Brain pericyte (primary cell): ENCODE results near the gene GNG14.
"Not testable (repeated sequence)": the region's sequence is repeated elsewhere in the genome, so short reads cannot be mapped to it uniquely, and the experiment has no call there.

Experiments used
- DNase-seq: peaks from one replicate; pipeline ENCODE4 v3.0.0-alpha.2; 2012; ENCODE audit warnings: low read depth, low spot score

Gene GNG14

DNA sequence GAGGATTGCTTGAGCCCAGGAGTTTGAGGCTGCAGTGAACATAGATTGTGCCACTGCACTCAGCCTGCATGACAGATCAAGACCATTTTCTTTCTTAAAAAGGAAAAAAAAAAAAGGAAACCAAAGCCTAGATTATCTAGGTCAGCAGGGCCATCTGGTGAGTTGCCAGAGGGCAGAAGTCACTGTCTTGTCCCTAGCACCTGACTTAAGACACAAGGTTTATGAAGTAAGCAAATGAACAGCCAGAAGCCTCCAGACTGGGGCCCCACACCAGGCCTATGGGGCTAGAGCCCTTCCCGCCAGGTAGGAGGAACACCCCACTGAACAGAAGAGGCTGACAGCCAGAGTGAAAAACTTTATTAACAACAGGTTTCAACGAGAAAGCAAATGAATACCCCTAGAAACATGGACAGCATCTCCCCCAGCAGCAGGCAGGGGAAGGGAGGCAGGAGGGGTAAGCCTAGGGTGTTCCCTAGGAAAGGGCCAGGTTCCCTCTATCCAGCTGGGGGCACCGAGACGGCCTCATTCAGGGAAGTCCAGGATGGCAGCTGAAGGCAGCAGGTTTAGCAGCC is 20.0 kb upstream of the GNG14 start:
- no peak for DNase-seq

DNA sequence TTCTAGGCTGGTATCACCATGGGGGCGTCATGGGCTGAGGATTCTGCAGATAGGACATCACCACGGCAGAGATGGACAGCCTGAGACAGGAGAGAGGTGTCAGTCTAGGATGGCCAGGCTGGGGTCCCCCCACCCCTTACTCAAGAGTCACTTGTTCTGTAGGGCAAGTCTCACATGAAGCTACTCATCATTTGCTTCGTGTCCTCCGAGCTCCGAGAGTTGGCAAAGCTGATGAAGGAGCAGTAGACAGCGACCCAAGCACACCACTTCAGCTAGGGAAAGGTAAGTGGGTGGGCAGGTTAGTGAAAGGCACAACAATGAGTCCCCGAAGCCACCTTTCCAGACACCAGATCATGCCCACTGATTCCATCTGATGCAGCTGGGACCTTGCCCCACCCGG is 19.5 kb upstream of the GNG14 start:
- DNase-seq, result no peak

DNA sequence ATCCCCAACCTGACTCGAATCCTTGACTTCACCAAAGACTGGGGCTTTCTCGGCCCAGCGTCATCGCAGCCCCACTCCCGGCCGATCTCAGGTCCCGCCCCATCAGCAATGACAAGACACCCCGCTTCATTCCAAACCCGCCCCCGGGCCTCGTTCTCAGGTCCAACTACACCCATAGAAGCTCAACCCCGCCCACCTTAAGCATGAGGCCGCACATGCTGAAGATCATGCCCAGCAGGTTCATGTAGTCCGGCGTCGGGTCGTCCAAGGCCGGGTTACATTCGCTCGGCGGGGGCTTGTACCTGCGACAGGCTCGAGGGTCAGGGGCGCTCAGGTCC is 18.9 kb upstream of the GNG14 start:
- DNase-seq, result no peak

DNA sequence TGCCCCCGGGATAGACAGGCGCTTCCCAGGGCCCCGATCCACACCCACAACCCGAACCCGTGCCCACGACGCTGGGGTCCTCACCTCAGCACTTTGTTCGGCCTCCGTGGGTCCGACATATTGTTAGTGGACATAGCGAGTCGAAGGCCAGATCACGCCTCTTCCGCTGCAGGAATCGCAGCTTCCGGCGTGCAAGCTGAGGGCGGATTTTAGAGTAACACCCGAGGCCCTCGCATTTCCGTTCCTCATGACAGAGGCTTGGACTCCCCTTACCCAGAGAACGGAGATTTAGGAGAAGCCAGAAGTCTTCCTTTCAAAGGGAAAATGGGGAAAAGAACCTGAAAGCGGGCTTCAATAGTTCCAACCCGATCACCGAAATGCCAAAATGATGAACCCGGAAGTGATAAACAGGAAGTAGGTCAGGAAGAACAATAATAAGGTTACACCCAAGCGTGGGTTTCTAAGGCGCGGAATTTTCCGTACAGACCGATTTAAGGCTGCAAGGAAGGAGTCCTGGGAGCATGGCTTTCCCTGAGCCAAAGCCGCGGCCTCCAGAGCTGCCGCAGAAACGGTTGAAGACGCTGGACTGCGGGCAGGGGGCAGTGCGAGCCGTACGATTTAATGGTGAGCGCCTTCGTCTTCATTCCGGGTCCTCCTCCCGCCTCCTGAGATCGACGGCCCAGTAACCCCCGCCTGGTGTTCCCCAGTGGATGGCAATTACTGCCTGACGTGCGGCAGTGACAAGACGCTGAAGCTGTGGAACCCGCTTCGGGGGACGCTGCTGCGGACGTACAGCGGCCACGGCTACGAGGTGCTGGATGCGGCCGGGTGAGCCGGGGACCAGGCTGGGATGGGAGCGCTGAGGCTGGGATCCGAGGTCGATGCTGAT is 18.3 kb upstream of the GNG14 start:
- peak; percentile 73 for DNase-seq

DNA sequence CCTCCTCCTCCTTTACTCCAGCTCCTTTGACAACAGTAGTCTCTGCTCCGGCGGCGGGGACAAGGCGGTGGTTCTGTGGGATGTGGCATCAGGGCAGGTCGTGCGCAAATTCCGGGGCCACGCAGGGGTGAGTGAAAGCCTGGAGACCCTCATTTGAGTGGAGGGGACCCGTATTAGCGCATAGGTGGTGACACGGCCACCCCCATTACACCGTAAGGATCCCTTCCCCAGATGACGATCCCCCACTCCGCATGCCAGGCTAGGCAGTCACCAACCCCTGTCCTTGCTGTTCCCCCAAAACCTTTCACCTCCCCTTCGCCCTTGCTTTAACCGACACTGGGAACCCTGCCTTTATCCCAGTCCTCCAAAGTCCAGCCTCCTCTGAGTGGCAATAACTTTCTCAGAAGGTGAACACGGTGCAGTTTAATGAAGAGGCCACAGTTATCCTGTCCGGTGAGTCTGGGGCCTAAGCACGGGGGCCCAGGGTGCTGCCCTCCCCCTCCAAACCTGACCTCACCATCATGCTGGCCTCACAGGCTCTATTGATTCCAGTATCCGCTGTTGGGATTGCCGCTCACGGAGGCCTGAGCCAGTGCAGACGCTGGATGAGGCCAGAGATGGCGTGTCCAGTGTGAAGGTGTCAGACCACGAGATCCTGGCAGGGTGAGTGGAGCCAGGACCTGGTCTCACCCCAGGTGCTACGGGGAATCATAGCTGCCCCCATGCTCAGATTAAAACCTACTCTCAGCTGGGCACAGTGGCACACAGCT is 17.5 kb upstream of the GNG14 start:
- no peak for DNase-seq

DNA sequence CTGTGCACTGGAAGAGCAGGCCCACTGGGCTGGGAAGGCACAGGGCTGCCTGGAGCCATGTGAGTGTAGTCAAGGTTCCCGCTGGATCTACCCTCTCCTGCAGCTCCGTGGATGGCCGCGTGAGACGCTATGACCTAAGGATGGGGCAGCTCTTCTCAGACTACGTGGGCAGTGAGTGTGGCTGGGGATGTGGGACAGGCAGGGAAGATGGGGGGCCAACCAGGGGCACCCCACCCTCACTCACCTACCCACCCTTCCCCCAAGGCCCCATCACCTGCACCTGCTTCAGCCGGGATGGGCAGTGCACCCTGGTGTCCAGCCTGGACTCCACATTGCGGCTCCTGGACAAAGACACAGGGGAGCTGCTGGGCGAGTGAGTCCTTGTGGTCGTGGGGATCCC is 15.1 kb upstream of the GNG14 start:
- no peak for DNase-seq

DNA sequence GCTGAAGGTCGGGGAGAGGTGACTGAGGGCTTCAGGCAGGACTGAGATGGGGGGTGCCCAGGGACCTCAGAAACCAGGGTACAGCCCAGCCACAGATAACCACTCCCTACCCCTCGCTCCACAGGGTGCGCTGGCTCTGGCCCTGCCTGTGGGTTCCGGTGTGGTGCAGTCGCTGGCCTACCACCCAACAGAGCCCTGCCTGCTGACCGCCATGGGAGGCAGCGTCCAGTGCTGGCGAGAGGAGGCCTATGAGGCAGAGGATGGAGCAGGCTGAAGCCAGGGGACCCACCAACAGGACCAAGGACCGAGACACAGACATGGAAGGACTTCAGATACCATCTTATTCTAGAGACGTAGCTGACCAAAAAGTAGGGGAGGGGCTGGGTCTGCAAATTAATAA is 12.4 kb upstream of the GNG14 start:
- DNase-seq, result no peak

DNA sequence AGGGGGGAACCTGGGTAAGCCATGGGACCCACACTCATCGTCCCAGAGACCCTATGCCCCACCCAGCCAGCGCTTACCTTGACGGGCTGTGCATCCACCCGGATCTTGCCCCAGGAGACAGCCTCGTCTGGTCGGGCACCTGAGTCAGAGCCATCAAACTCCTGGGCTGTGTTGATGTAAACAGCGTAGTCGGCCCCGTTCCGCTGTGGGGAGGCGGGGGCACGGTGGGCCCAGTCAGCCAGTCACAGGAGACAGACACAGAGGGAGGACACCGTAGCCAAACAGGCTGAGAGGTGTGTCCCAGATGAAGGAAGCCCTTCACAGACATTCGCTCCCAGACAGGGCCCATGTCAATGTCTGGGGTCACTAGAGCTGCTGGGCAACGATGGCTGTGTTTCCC is 11.9 kb upstream of the GNG14 start:
- DNase-seq, result no peak

DNA sequence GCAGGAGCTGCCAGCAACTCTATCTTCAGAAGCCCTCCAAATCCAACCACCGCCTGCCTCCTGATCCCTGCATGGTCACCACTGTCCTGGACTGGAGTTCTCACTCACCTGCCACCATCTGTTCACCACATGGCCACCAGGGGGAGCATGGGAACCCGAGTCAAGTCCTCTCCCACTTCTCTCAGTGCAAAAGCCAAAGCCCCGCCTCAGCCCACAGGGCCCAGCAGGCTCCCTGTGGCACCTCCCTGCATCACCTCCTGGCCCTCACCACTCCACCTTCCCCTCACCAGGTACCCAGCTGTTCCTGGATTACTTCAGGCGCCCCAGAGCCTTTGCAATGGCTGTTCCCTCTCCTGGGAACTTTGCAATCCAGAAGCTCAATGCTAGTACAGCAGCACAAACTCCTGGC is 11.4 kb upstream of the GNG14 start:
- no peak for DNase-seq

DNA sequence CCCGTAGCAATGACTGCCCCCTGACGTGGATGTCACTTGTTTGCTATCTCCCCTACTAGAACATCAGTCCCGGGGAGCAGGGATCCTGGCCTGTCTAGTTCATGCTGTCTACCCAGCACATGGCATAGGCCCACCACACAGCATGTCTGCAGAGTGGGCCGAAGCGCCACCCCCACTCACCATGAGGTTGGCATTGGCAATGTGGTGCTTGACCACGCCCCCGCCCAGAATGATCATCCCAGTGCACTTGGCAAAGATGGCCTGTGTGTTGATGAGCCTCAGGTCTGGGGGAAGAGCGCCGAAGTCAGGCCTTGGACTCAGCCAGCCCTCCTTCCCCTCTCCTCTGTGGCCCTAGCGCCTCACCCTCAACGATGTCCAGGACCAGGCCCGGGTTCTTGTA is 10.9 kb upstream of the GNG14 start:
- DNase-seq, result no peak

DNA sequence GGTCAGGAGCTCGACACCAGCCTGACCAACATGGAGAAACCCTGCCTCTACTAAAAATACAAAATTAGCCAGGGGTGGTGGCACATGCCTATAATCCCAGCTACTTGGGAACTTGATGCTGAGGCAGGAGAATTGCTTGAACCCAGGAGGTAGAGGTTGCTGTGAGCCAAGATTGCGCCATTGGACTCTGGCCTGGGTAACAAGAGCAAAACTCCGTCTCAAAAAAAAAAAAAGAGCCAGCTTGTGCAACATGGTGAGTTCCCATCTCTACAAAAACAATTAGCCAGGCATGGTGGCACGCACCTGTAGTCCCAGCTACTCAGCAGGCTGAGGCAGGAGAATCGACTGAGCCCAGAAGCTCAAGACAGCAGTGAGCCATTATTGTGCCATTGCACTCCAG is 9.8 kb upstream of the GNG14 start:
- not testable (repeated sequence) for DNase-seq

DNA sequence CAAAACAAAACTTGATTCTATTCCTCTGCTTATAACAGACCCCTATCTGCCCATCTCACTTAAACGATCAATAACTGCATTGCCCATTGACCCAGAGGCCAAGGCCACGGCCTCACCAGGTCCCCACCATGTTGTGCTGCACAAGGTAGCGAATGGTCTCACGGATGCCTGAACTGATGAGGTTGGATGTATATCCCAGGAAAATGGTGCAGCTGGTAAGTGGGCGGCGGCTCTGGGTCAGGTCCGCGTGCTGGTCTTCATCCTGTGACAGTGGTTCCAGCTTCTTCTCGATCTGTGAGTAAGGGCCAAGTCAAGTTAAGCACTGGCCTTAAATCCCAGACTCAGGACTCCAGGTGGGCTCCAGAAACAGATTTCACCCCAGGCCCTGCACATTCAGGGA is 7.8 kb upstream of the GNG14 start:
- DNase-seq, result no peak

DNA sequence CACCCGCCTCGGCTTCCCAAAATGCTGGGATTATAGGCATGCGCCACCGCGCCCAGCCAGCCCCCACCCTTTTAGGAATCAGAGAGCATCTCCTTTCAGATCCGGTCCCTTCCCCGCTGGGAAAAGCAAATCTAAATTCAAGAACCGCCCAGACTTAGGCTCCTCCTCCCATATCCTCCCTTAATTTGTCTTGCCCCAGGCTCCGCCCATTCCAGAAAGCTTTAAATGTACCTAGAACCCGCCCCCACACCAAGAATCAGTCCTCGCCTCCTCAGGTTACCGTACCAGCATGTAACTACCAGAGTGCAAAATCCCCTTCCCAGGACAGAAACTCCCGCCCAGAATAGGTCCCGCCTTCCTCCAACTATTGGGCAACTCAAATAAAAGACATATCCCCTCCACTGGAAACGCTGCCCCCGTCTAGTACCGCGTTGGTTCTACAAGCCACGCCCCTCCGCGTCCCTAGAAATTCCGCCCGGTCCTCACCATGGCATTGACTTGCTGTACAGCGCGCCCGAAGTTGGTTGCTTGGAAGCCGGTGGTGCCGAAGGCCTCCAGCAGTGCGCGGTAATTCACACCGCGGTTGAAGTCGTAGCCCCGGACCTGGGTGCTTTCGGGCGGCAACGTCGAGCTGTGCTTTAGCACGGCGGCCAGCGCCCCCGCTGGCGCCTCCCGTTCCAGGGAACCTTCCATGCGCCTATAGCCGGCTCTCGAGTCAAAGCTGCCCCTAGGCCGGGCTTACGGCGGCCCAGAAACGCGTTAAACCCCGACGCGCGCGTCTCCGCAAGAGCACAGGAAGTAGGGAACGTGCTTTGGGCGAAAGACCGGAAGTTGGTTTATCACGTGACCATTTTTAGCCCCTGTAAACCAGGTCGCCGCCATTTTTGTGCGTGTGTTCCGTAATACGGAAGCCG is 6.5 kb upstream of the GNG14 start, which contains the start of gene DHPS:
Gene DHPS, minus strand, starts transcription at position 807 of the 914 bp plus-strand sequence. Its CDS starts 114 bp downstream, at position 693.
- DNase-seq, result peak; percentile 88

DNA sequence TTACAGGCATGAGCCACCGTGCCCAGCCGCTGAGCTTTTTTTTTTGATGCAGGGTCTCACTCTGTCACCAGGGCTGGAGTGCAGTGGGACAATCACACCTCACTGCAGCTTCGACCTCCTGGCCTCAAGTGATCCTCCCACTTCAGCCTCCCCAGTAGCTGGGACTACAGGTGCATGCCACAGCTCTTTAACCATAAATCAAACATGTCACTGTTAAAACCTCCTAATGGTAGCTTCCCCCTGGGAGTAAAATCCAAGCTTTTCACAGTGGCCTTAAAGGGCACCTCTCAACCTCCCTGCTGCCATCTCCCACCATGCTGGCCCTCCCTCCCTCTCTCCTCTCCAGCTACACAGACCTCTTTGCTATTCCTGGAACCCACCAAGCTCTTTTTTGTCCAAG is 2.0 kb upstream of the GNG14 start:
- no peak for DNase-seq

DNA sequence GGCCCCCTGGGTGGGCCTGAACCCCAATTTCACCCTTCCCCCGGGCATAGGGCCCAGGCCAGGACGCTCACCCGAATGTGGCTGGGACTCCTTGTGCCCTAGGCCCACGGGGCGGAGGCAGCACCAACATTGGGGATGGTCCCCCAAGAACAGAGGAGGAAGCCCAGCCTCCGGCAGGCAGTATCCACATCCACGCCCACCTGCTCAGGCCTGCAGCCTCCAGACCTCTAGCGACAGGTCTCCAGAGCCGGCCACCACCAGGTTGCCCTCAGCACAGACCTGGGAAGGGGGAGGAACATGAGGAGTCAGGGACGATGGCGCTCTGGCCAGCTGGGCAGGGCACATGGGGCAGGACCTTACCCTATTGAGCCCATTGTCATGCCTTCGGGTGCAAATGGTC is 1.2 kb downstream of the GNG14 start:
- DNase-seq, result no peak

DNA sequence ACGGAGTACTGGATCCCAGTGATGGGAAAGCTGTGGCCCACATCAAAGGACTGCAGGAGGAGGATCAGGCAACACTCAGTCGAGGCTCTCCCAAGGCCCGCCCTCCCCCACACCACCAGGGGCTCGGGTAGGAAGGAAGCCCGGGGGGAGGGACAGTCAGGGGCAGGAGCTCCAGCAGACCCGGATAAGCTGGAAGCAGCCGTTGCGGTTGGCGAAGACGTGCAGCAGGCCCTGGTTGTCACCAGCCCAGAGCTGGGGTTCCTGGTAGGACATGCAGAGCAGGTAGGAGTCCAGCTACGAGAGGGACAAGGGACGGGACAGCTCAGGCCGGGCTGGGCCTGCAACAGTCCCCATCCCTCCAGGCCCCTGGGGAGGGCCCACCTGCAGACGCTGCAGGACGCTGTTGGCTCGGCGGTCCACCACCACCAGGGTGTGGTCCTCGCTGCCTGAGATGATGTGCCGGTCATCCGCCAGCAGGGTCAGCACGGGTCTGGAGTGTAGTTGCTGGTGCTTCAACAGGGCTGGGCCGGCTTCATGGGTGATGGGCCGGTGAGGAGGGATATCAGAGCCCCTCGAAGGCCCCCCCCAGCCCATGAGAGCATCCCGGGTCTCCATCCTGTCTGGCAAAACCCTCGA is 1.9 kb downstream of the GNG14 start:
- no peak for DNase-seq

DNA sequence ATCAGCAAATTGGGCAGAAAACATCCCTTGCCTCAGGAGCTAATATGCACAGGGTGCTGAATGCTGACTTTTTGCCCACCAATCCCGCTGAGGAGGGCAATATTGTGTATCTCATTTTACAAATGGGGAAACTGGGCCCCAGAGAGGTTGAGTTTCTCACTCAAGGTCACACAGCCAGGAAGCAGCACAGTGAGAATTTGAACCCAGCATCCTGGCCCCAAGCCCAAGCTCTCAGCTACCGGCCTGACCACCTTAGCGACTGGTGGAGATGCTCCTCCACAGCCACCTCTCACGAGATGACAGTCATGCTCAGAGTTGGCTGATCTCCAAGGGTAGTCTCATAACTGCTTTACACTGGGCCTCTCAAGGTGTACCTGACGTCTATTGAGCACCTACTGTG is 5.2 kb downstream of the GNG14 start:
- DNase-seq, result no peak

DNA sequence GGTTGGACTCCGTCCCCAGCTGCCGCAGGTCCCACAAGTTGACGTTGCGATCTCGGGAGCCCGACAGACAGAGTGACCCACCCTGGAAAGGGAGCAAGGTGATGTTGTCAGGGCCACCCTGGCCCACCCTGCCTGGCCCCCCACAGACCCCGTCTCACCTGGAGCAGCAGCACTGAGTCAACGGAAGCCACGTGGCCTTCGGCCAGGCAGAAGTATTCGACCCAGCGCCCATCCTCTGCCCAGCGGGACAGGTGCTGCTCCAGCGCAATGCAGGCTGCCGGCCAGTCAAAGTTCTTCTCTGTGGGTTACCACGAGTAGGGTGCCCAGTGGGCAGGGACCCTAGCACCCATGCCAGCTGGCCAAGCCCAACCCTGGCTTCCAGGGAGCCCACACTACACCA is 6.8 kb downstream of the GNG14 start:
- DNase-seq, result no peak

DNA sequence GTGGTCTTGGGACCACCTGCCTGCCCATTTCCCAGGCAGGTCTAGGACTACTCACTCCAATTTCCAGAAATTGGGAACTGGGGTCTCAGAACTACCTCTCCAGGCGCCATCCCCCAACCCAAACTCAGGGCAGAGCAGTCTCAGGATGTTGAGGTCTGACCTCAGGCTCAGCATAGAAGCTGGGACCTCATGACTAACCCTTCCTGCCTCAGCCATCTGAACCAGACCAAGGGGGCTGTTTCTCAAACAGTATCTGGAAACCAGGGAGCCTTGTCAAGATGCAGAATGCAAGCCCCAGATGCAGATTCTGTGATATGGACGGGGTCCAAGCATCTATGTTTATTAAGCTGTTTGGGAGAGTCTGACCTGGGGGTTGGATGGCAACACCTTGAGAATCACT is 7.3 kb downstream of the GNG14 start:
- DNase-seq, result no peak

DNA sequence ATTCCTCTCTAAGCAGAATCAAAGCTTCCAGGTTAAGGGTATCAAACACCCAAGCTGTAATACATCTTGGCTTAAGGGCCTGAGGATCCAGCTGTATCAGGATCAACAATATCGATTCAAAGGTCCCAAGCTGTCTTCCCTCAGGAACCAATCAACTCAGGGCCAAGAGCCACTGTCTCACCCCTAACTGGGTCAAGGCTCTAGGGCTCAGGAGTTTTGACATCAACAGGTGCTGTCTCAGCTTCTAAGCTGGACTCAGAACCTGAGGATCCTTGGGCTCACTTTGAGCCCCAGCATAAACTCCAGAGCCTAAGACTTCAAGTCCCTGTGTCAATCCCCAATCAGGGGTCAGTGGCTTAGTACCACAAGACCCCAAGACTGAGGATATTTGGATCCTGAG is 7.7 kb downstream of the GNG14 start:
- DNase-seq, result no peak

DNA sequence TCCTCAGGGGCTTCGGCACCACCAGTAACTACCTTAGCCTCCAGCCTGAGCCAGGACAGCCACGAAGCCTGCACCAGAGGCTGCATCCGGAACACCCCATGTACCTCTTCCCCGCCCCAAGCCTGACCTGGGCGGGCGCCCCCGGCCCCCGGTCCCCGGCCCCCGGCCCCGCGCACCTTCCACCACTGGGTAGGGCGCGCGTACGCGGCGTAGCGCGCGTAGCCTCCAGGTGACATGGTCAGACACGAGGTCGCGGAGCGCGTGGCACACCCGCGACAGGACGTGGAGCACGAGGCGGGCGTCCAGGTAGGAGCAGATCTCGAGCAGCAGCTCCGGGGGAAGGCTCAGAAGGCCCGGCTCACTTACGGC is 8.2 kb downstream of the GNG14 start:
- DNase-seq, result no peak
